Lower lobe of right lung (tissue), 2 donors: ENCODE results near the gene SIL1. TPM values are rescaled to one million over a fixed set of nuclear protein-coding genes. Genes with fewer than 3 reads are reported as not detected.

Experiments
- ATAC-seq, 2 donors: fragments of 200-7000 bp; cut with Tn5 transposase; one replicate each; pipeline ENCODE4 v1.9.1; 2020 to 2022; ENCODE audit warnings: mild to moderate bottlenecking in 2 of 2, moderate library complexity in 2 of 2
- DNase-seq: peaks from one replicate; pipeline ENCODE4 v3.0.0-alpha.2; 2020
- H3K27ac ChIP-seq: fragments of 200-600 bp; one replicate; pipeline ENCODE4 v1.8.0; 2022
- H3K27me3 ChIP-seq: fragments of 200-600 bp; one replicate; pipeline ENCODE4 v1.8.0; 2022; ENCODE audit warnings: low read depth
- H3K36me3 ChIP-seq: fragments of 200-600 bp; one replicate; pipeline ENCODE4 v1.8.0; 2022; ENCODE audit warnings: mild to moderate bottlenecking
- H3K4me1 ChIP-seq: fragments of 200-600 bp; one replicate; pipeline ENCODE4 v1.8.0; 2022
- H3K4me3 ChIP-seq: fragments of 200-600 bp; one replicate; pipeline ENCODE4 v1.8.0; 2022; ENCODE audit warnings: mild to moderate bottlenecking
- H3K9me3 ChIP-seq: fragments of 200-600 bp; one replicate; pipeline ENCODE4 v1.8.0; 2022
- CTCF ChIP-seq: fragments of 200-600 bp; IDR thresholded peaks from one replicate; pipeline ENCODE4 v1.8.0; 2022; ENCODE audit warnings: antibody characterized with exemption, mild to moderate bottlenecking
- intact Hi-C: fragments of 100-400 bp; cut with DNase I; formaldehyde crosslinking; loops from one replicate; pipeline ENCODE4 v1.11.0; 2022
- total RNA-seq: library from RNA; stranded (reverse); fragmentation: NEBNext Ultra II Directional; extraction: Animal tissue kit (Norgen Biotek cat#: 25700); gene quantifications from one replicate; pipeline ENCODE4 v1.2.1, GENCODE V29; 2021
- donor health status: DM: no; HTN: yes; CAD: no; lungs with severe emphysema.

Gene SIL1
- total RNA-seq, 1 donor from 2014 or later = 40.6 TPM

- no peak overlapping the region for H3K27ac ChIP-seq
- DNase-seq (no peak), ATAC-seq (no peak)
- H3K36me3 ChIP-seq = no peaks in the 10 kb centered on the region
- no peaks in the 10 kb centered on the region for H3K9me3 ChIP-seq
- peaks cover under 1% of the 10 kb centered on the region for H3K4me1 ChIP-seq
- H3K4me3 ChIP-seq = no peak overlapping the region
- TF ChIP-seq CTCF = no peak
- intact Hi-C loops = no loop called here
- no peaks in the 10 kb centered on the region for H3K27me3 ChIP-seq
Measured at GRCh38 chr5:139241139-139241538, 43.0 kb upstream of the SIL1 start.

GRCh38 chr5:139236479-139236878 lies 38.3 kb upstream of the SIL1 start:
- no peak for DNase-seq
- Histone ChIP-seq H3K9me3 (no peaks in the 10 kb centered on the region), H3K4me3 (no peak overlapping the region), H3K4me1 (no peaks in the 10 kb centered on the region), H3K27me3 (no peaks in the 10 kb centered on the region), H3K36me3 (no peaks in the 10 kb centered on the region), H3K27ac (no peak overlapping the region)
- no peak for ATAC-seq
- TF ChIP-seq CTCF = no peak
- intact Hi-C loops = no loop called here

- no peak for ATAC-seq
- no peak for TF ChIP-seq CTCF
- DNase-seq = no peak
- no peaks in the 10 kb centered on the region for H3K36me3 ChIP-seq
- intact Hi-C loops = no loop called here
- H3K9me3 ChIP-seq = no peaks in the 10 kb centered on the region
- H3K4me1 ChIP-seq = no peaks in the 10 kb centered on the region
- H3K4me3 ChIP-seq = no peak overlapping the region
- no peak overlapping the region for H3K27ac ChIP-seq
- H3K27me3 ChIP-seq = no peaks in the 10 kb centered on the region
Measured at GRCh38 chr5:139232147-139232724, 34.1 kb upstream of the SIL1 start.

- no peaks in the 10 kb centered on the region for H3K4me1 ChIP-seq
- no peak overlapping the region for H3K27ac ChIP-seq
- no peaks in the 10 kb centered on the region for H3K27me3 ChIP-seq
- no peaks in the 10 kb centered on the region for H3K36me3 ChIP-seq
- intact Hi-C loops = no loop called here
- no peak for ATAC-seq
- no peak for DNase-seq
- H3K4me3 ChIP-seq = no peak overlapping the region
- no peaks in the 10 kb centered on the region for H3K9me3 ChIP-seq
- no peak for TF ChIP-seq CTCF
Measured at GRCh38 chr5:139228201-139228803, 30.1 kb upstream of the SIL1 start.

- DNase-seq = no peak
- intact Hi-C loops = no loop called here
- no peak overlapping the region for H3K27ac ChIP-seq
- ATAC-seq = no peak
- H3K4me3 ChIP-seq = no peak overlapping the region
- TF ChIP-seq CTCF = no peak
- no peaks in the 10 kb centered on the region for H3K27me3 ChIP-seq
- no peaks in the 10 kb centered on the region for H3K36me3 ChIP-seq
- H3K9me3 ChIP-seq = no peaks in the 10 kb centered on the region
- H3K4me1 ChIP-seq = no peaks in the 10 kb centered on the region
Measured at GRCh38 chr5:139226131-139226530, 28.0 kb upstream of the SIL1 start.
